ENCODE results near the gene IGFL3.

IGFL3 gene

GRCh38 chr19:46073268-46073922, 51.1 kb downstream of the IGFL3 start:
- peaks cover 64% of the 10 kb centered on the region for H3K27me3 Mint-ChIP-seq
- peaks cover 6% of the 10 kb centered on the region for H3K4me1 Mint-ChIP-seq
- no peak for ATAC-seq
- no peak overlapping the region for H3K27ac Mint-ChIP-seq
- H3K4me3 Mint-ChIP-seq, result no peak overlapping the region
- H3K36me3 Mint-ChIP-seq, result no peaks in the 10 kb centered on the region
- peaks cover 3% of the 10 kb centered on the region for H3K9me3 Mint-ChIP-seq

Measured in stimulated activated memory B cell treated with anti-CD40 and anti-IgM and Interleukin-4, amounts not matched to agents 10 μg/mL and 1 μg/mL and 100 μg/mL, for 72 hours (primary cell).